ENCODE measurements around the gene CDK17. TPM values are rescaled to one million over a fixed set of nuclear protein-coding genes. Genes with fewer than 3 reads are reported as not detected.

CDK17 gene
- total and polyA plus RNA-seq, 2 of the 8 experiments (the other 6 are each of a cell fraction or from before 2014, with no cell fraction given), result 5.8 to 20.0 TPM

- H3K27ac ChIP-seq (ENCODE audit: low read depth, low read length), result no peak overlapping the region
- no peaks in the 10 kb centered on the region for H3K9me3 ChIP-seq (ENCODE audit: insufficient read depth in 2 of 2, low read depth in 1 of 2, low read length in 1 of 2)
- peaks cover 0 to 2% of the 10 kb centered on the region in 2 experiments for H4K20me1 ChIP-seq (replicated peaks in 1 of 2; ENCODE audit: control insufficient read depth in 1 of 2, insufficient read depth in 2 of 2, low read length in 2 of 2)
- 87% methylated on average over 4 of the region's 4 CpGs; no CpG with 5 or more reads in 1 of the 2 experiments for WGBS, 2 experiments (ENCODE audit: extremely low coverage in 1 of 2, insufficient coverage in 1 of 2, insufficient read length in 1 of 2, insufficient replicate concordance in 2 of 2, low coverage in 1 of 2, low lambda C conversion rate in 2 of 2, missing lambda C conversion rate in 1 of 2)
- H2BK120ac ChIP-seq (replicated peaks; ENCODE audit: low read depth, low read length), result no peak overlapping the region
- H3K4ac ChIP-seq (replicated peaks; ENCODE audit: insufficient read length, low read depth, low read length), result no peak overlapping the region
- no peaks in the 10 kb centered on the region for H3K79me1 ChIP-seq (ENCODE audit: low read depth, low read length)
- no peaks in the 10 kb centered on the region for H3K79me2 ChIP-seq (ENCODE audit: control insufficient read depth in 1 of 2, insufficient read depth in 2 of 2, low read length in 2 of 2)
- H3K36me3 ChIP-seq (ENCODE audit: control insufficient read depth in 2 of 4, insufficient read depth in 4 of 4, low read length in 3 of 4), result no peaks in the 10 kb centered on the region
- H3K14ac ChIP-seq (ENCODE audit: insufficient read length), result no peak overlapping the region
- H3K27me3 ChIP-seq (replicated peaks in 1 of 4; ENCODE audit: control insufficient read depth in 3 of 4, extremely low read depth in 1 of 4, insufficient read depth in 3 of 4, low read length in 3 of 4), result no peaks in the 10 kb centered on the region
- no peak overlapping the region for H2BK5ac ChIP-seq (ENCODE audit: low read depth, low read length)
- H4K91ac ChIP-seq (replicated peaks; ENCODE audit: insufficient read length, low read length), result no peak overlapping the region
- H4K5ac ChIP-seq (ENCODE audit: insufficient read length, low read depth, low read length), result no peak overlapping the region
- H3K56ac ChIP-seq (replicated peaks; ENCODE audit: insufficient read length, low read depth, low read length), result no peak overlapping the region
- no peak overlapping the region for H3K4me2 ChIP-seq (ENCODE audit: insufficient read depth in 1 of 2, low read depth in 2 of 2, low read length in 2 of 2)
- H2BK15ac ChIP-seq (ENCODE audit: low read length), result no peak overlapping the region
- no peak overlapping the region for H3K4me3 ChIP-seq (ENCODE audit: extremely low read depth in 1 of 4, insufficient read depth in 2 of 4, low read depth in 3 of 4, low read length in 4 of 4)
- DNase-seq (ENCODE audit: low read depth in 1 of 2, low spot score in 2 of 2), result no peak
- no peak overlapping the region for H4K8ac ChIP-seq (ENCODE audit: extremely low read depth, insufficient read depth, low read length)
- H2AFZ ChIP-seq (ENCODE audit: low read length), result no peak overlapping the region
- H2BK20ac ChIP-seq (ENCODE audit: low read length), result no peak overlapping the region
- ChIA-PET POLR2A (ENCODE audit: partially characterized antibody) (interaction anchor here (0.9 to 1.1 kb wide), 2 partner anchors 10 to 29 kb away, joined by 3 read pairs; no protein-coding TSS in a partner anchor), CTCF (ENCODE audit: partially characterized antibody) (interaction anchor here (0.8 to 1.2 kb wide), 4 partner anchors 13 to 283 kb away, joined by 3 to 5 read pairs (median 3); no protein-coding TSS in a partner anchor)
- no peaks in the 10 kb centered on the region for H3K23me2 ChIP-seq (ENCODE audit: low read depth, low read length)
- no peak overlapping the region for H2AK5ac ChIP-seq (ENCODE audit: low read depth, low read length)
- H3K18ac ChIP-seq (ENCODE audit: extremely low read depth, low read length), result no peak overlapping the region
- FAIRE-seq, result no peak
- H2BK12ac ChIP-seq (ENCODE audit: low read depth, low read length), result no peak overlapping the region
- H3K4me1 ChIP-seq (replicated peaks in 1 of 4; ENCODE audit: control insufficient read depth in 3 of 4, insufficient read depth in 4 of 4, low read length in 3 of 4), result peaks cover 0 to 3% (median 0%) of the 10 kb centered on the region in 4 experiments; a peak in 2 of 7 replicates
- no peak overlapping the region for H3K23ac ChIP-seq (ENCODE audit: insufficient read length)
- H3K9ac ChIP-seq (replicated peaks in 1 of 4; ENCODE audit: extremely low read depth in 1 of 4, low read depth in 3 of 4, low read length in 3 of 4), result no peak overlapping the region
- TF ChIP-seq CREB1 (IDR thresholded peaks at IDR 0.05), result no peak
- TF ChIP-seq KDM1A (IDR thresholded peaks at IDR 0.05; ENCODE audit: borderline replicate concordance, low read length), result no peak
- no peak for TF ChIP-seq SUZ12 (IDR thresholded peaks at IDR 0.05; ENCODE audit: low read length)
- TF ChIP-seq KDM5A (IDR thresholded peaks at IDR 0.05; ENCODE audit: low read length), result no peak
- no peak for TF ChIP-seq TAF7 (optimal IDR thresholded peaks at IDR 0.05; ENCODE audit: borderline replicate concordance, low read depth, low read length)
- TF ChIP-seq NRF1 (IDR thresholded peaks at IDR 0.05; ENCODE audit: low read depth, low read length), result no peak
- TF ChIP-seq TBP (IDR thresholded peaks at IDR 0.05; ENCODE audit: low read depth, low read length), result no peak
- TF ChIP-seq CHD1 (IDR thresholded peaks at IDR 0.05; ENCODE audit: low read depth, low read length), result no peak
- TF ChIP-seq SP4 (IDR thresholded peaks at IDR 0.05; ENCODE audit: low read length), result no peak
- TF ChIP-seq KDM4A (IDR thresholded peaks at IDR 0.05; ENCODE audit: low read depth, low read length, severe bottlenecking), result no peak
- TF ChIP-seq GTF2F1 (IDR thresholded peaks at IDR 0.05; ENCODE audit: borderline replicate concordance, low read depth, low read length), result no peak
- TF ChIP-seq HDAC2 (IDR thresholded peaks at IDR 0.05; ENCODE audit: borderline replicate concordance in 1 of 2, low read depth in 2 of 2, low read length in 2 of 2), result no peak
- no peak for TF ChIP-seq USF2 (IDR thresholded peaks at IDR 0.05; ENCODE audit: low read length)
- TF ChIP-seq PHF8 (conservative IDR thresholded peaks at IDR 0.05; ENCODE audit: low read depth, low read length), result no peak
Observed at GRCh38 chr12:96241431-96241830, 158.8 kb downstream of the CDK17 start.
